Mammary epithelial cell (primary cell): Measurements from ENCODE around the gene KLHL41.

Experiments
- CTCF ChIP-seq, 2 donors: IDR thresholded peaks in 1 of 2; conservative IDR thresholded peaks in 1 of 2; 2 replicates each; pipeline ENCODE4 v1.5.1; 2011 to 2012; ENCODE audit warnings: inconsistent platforms in 2 of 2, low read length in 2 of 2, mild to moderate bottlenecking in 2 of 2, control low read depth in 1 of 2, low read depth in 1 of 2; ENCODE audit not compliant: insufficient read depth in 1 of 2; ENCODE audit errors: extremely low read depth in 1 of 2
- EZH2 ChIP-seq: IDR thresholded peaks from 2 replicates; pipeline ENCODE4 v1.6.1; 2012; ENCODE audit warnings: low read length, inconsistent platforms, borderline replicate concordance

- no peak for TF ChIP-seq CTCF (conservative IDR thresholded peaks at IDR 0.05 in 1 of 2, IDR thresholded peaks at IDR 0.05 in 1 of 2; ENCODE audit: extremely low read depth in 1 of 2, insufficient read depth in 1 of 2, low read depth in 1 of 2, low read length in 2 of 2)
- no peak for TF ChIP-seq EZH2
Observed at GRCh38 chr2:169509955-169510354, 453 bp downstream of the KLHL41 start.
